HepG2 (cell line): ENCODE measurements around the gene GGA1. TPM values are rescaled to one million over a fixed set of nuclear protein-coding genes. Genes with fewer than 3 reads are reported as not detected.

Experiments used
- AKAP8 ChIP-seq: sonication (generic); formaldehyde crosslinking; IDR thresholded peaks from 2 replicates; pipeline ENCODE4 v1.5.1; 2020; ENCODE audit warnings: mild to moderate bottlenecking, missing genetic modification reagents
- ELF1 ChIP-seq: sonication (generic); formaldehyde crosslinking; IDR thresholded peaks from 2 replicates; pipeline ENCODE4 v1.4.0; 2020; ENCODE audit warnings: missing genetic modification reagents
- FOXA3 ChIP-seq: IDR thresholded peaks from 2 replicates; pipeline ENCODE4 v1.6.1; 2016; ENCODE audit warnings: missing genetic modification reagents, missing compliant biosample characterization
- FOXC1 ChIP-seq: sonication (generic); formaldehyde crosslinking; IDR thresholded peaks from 2 replicates; pipeline ENCODE4 v1.8.0; 2022; ENCODE audit warnings: mild to moderate bottlenecking, missing genetic modification reagents, borderline replicate concordance
- HES4 ChIP-seq: sonication (generic); formaldehyde crosslinking; IDR thresholded peaks from 2 replicates; pipeline ENCODE4 v1.9.0; 2021; ENCODE audit warnings: mild to moderate bottlenecking, missing genetic modification reagents, borderline replicate concordance
- HOXA3 ChIP-seq: sonication (generic); formaldehyde crosslinking; IDR thresholded peaks from 2 replicates; pipeline ENCODE4 v1.5.0; 2020; ENCODE audit warnings: missing genetic modification reagents
- KLF12 ChIP-seq: sonication (generic); formaldehyde crosslinking; IDR thresholded peaks from 2 replicates; pipeline ENCODE4 v1.4.0; 2020; ENCODE audit warnings: missing genetic modification reagents, borderline replicate concordance
- NR2F6 ChIP-seq, 2 experiments: IDR thresholded peaks; 2 replicates each; pipeline ENCODE4 v1.6.1; 2016; ENCODE audit warnings: antibody characterized with exemption in 1 of 2, mild to moderate bottlenecking in 1 of 2
- POLR2G ChIP-seq: fragments of 200-400 bp; formaldehyde crosslinking; IDR thresholded peaks from 2 replicates; pipeline ENCODE4 v1.6.1; 2018; ENCODE audit warnings: mild to moderate bottlenecking, low read depth, low read length, moderate library complexity
- SAP130 ChIP-seq: IDR thresholded peaks from 2 replicates; pipeline ENCODE4 v1.6.1; 2016; ENCODE audit warnings: low read depth
- SCMH1 ChIP-seq: sonication (generic); formaldehyde crosslinking; IDR thresholded peaks from 2 replicates; pipeline ENCODE4 v1.9.0; 2021; ENCODE audit warnings: missing genetic modification reagents, mild to moderate bottlenecking, borderline replicate concordance
- SNAPC2 ChIP-seq: sonication (generic); formaldehyde crosslinking; IDR thresholded peaks from 2 replicates; pipeline ENCODE4 v1.8.1; 2022; ENCODE audit warnings: mild to moderate bottlenecking, missing genetic modification reagents
- TCF12 ChIP-seq, 2 experiments: fragments of 450-650 bp in 1 of 2; sonication (generic) in 1 of 2; formaldehyde crosslinking in 1 of 2; IDR thresholded peaks; 2 replicates each; pipeline versions ENCODE4 v1.6.1 to v1.8.0; 2017 to 2022; ENCODE audit warnings: antibody characterized with exemption in 1 of 2, mild to moderate bottlenecking in 1 of 2, missing genetic modification reagents in 1 of 2, moderate library complexity in 1 of 2
- THAP11 ChIP-seq: IDR thresholded peaks from 2 replicates; pipeline ENCODE4 v1.6.1; 2016; ENCODE audit warnings: missing biosample characterization, missing genetic modification reagents
- ZNF343 ChIP-seq: sonication (generic); formaldehyde crosslinking; IDR thresholded peaks from 2 replicates; pipeline ENCODE4 v1.4.0; 2020; ENCODE audit warnings: mild to moderate bottlenecking, missing genetic modification reagents
- ZNF746 ChIP-seq: sonication (generic); formaldehyde crosslinking; IDR thresholded peaks from 2 replicates; pipeline ENCODE4 v1.8.0; 2022; ENCODE audit warnings: mild to moderate bottlenecking, missing genetic modification reagents
- polyA plus RNA-seq, 8 experiments: library from polyadenylated mRNA; depleted of rRNA in 3 of 8; stranded (reverse) in 7 of 8; unstranded in 1 of 8; fragments of >200 nt; fragmentation: Illumina TruSeq in 4 of 8; extraction: Trizol in 4 of 8; gene quantifications; 2 replicates each; pipeline versions ENCODE4 v1.2.1 to v1.2.3, GENCODE V29; 2011 to 2016; ENCODE audit warnings: low read depth in 4 of 8, missing spikeins in 1 of 8, mixed read lengths in 1 of 8; ENCODE audit not compliant: insufficient read depth in 1 of 8
- total RNA-seq, 5 experiments: library from RNA; depleted of rRNA; stranded (reverse); fragments of >200 nt; fragmentation: Illumina TruSeq; extraction: Trizol; gene quantifications; 2 replicates each; pipeline ENCODE4 v1.2.3, GENCODE V29; 2016; ENCODE audit warnings: low read depth in 1 of 5
- TF ChIP-seq, protein P1 (sequence below): sonication (generic); formaldehyde crosslinking; IDR thresholded peaks from 2 replicates; pipeline ENCODE4 v1.5.0; 2020; ENCODE audit warnings: mild to moderate bottlenecking, missing genetic modification reagents, borderline replicate concordance
- TF ChIP-seq, protein P2 (sequence below): sonication (generic); formaldehyde crosslinking; IDR thresholded peaks from 2 replicates; pipeline ENCODE4 v1.4.0; 2020; ENCODE audit warnings: mild to moderate bottlenecking, missing genetic modification reagents
- TF ChIP-seq, protein P3 (sequence below): sonication (generic); formaldehyde crosslinking; IDR thresholded peaks from 2 replicates; pipeline ENCODE4 v1.4.0; 2020; ENCODE audit warnings: missing genetic modification reagents

Gene GGA1
- total and polyA plus RNA-seq, 2 of the 13 experiments (the other 11 are each of a cell fraction or from before 2014, with no cell fraction given), result 29.1 to 87.2 TPM

DNA sequence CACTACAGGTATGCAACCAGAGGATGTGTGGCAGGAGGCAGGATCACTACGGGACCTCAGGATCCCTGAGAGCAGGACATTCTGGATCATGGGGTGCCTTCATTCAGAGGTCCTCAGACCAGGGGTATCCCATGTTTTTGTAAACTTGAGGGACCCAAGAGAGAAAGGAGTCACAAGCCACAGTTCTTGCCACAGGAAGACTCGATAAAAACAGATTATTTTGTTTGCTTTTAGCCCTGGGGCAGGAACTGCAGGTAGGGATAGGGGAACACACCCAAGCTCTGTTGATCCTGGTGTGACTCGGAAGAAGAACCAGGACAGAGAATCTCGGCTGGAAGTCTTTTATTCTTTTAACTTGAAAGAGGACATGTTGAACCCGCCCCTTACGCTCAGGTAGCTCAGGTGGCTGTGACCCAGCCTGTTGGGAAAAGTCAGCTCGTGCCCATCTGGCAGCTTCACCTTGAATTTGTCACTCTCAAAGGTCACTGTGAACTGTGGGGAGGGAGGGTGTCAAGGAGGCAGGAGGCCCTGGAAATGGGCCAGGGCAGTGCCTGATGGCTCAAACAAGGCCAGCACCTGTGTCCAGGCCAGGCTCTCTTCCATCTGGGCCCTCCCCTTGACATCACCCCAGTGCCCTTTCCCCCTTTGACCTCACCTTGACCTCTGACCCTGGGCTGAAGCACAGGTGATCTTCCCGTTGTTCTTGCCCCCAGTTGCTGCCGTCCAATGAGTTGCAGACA, 38.5 kb upstream of the GGA1 start (continued):
- TF ChIP-seq, protein P1, sequence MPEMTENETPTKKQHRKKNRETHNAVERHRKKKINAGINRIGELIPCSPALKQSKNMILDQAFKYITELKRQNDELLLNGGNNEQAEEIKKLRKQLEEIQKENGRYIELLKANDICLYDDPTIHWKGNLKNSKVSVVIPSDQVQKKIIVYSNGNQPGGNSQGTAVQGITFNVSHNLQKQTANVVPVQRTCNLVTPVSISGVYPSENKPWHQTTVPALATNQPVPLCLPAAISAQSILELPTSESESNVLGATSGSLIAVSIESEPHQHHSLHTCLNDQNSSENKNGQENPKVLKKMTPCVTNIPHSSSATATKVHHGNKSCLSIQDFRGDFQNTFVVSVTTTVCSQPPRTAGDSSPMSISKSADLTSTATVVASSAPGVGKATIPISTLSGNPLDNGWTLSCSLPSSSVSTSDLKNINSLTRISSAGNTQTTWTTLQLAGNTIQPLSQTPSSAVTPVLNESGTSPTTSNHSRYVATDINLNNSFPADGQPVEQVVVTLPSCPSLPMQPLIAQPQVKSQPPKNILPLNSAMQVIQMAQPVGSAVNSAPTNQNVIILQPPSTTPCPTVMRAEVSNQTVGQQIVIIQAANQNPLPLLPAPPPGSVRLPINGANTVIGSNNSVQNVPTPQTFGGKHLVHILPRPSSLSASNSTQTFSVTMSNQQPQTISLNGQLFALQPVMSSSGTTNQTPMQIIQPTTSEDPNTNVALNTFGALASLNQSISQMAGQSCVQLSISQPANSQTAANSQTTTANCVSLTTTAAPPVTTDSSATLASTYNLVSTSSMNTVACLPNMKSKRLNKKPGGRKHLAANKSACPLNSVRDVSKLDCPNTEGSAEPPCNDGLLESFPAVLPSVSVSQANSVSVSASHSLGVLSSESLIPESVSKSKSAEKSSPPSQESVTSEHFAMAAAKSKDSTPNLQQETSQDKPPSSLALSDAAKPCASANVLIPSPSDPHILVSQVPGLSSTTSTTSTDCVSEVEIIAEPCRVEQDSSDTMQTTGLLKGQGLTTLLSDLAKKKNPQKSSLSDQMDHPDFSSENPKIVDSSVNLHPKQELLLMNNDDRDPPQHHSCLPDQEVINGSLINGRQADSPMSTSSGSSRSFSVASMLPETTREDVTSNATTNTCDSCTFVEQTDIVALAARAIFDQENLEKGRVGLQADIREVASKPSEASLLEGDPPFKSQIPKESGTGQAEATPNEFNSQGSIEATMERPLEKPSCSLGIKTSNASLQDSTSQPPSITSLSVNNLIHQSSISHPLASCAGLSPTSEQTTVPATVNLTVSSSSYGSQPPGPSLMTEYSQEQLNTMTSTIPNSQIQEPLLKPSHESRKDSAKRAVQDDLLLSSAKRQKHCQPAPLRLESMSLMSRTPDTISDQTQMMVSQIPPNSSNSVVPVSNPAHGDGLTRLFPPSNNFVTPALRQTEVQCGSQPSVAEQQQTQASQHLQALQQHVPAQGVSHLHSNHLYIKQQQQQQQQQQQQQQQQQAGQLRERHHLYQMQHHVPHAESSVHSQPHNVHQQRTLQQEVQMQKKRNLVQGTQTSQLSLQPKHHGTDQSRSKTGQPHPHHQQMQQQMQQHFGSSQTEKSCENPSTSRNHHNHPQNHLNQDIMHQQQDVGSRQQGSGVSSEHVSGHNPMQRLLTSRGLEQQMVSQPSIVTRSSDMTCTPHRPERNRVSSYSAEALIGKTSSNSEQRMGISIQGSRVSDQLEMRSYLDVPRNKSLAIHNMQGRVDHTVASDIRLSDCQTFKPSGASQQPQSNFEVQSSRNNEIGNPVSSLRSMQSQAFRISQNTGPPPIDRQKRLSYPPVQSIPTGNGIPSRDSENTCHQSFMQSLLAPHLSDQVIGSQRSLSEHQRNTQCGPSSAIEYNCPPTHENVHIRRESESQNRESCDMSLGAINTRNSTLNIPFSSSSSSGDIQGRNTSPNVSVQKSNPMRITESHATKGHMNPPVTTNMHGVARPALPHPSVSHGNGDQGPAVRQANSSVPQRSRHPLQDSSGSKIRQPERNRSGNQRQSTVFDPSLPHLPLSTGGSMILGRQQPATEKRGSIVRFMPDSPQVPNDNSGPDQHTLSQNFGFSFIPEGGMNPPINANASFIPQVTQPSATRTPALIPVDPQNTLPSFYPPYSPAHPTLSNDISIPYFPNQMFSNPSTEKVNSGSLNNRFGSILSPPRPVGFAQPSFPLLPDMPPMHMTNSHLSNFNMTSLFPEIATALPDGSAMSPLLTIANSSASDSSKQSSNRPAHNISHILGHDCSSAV (CRISPR knock-in tag), result no peak
- TF ChIP-seq FOXC1 (CRISPR knock-in tag) (0 out of 2 replicates have a peak, but pooled peaks have one; percentile 6), HOXA3 (CRISPR knock-in tag) (peak; percentile 48), NR2F6 (IDR thresholded peaks at IDR 0.05) (peak; percentile 98), NR2F6 (CRISPR knock-in tag; IDR thresholded peaks at IDR 0.05) (peak; percentile 98), THAP11 (CRISPR knock-in tag) (peak; percentile 22; the same call in 1 of the 2 replicates), ELF1 (no peak), HES4 (CRISPR knock-in tag) (no peak), TCF12 (IDR thresholded peaks at IDR 0.05) (no peak), TCF12 (CRISPR knock-in tag; IDR thresholded peaks at IDR 0.05) (0 out of 2 replicates have a peak, but pooled peaks have one; percentile 57), SCMH1 (CRISPR knock-in tag) (no peak), SAP130 (CRISPR knock-in tag) (peak; percentile 13; the same call in 1 of the 2 replicates), KLF12 (0 out of 2 replicates have a peak, but pooled peaks have one; percentile 23), AKAP8 (CRISPR knock-in tag) (0 out of 2 replicates have a peak, but pooled peaks have one; percentile 42), ZNF343 (CRISPR knock-in tag) (peak; percentile 40; the same call in 1 of the 2 replicates), SNAPC2 (CRISPR knock-in tag) (peak; percentile 20; the same call in 1 of the 2 replicates), FOXA3 (CRISPR knock-in tag) (peak; percentile 54), POLR2G (peak; percentile 37), ZNF746 (CRISPR knock-in tag) (peak; percentile 82)
- TF ChIP-seq, protein P2, sequence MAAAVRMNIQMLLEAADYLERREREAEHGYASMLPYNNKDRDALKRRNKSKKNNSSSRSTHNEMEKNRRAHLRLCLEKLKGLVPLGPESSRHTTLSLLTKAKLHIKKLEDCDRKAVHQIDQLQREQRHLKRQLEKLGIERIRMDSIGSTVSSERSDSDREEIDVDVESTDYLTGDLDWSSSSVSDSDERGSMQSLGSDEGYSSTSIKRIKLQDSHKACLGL (CRISPR knock-in tag), result peak; percentile 29; the same call in 1 of the 2 replicates
- TF ChIP-seq, protein P3, sequence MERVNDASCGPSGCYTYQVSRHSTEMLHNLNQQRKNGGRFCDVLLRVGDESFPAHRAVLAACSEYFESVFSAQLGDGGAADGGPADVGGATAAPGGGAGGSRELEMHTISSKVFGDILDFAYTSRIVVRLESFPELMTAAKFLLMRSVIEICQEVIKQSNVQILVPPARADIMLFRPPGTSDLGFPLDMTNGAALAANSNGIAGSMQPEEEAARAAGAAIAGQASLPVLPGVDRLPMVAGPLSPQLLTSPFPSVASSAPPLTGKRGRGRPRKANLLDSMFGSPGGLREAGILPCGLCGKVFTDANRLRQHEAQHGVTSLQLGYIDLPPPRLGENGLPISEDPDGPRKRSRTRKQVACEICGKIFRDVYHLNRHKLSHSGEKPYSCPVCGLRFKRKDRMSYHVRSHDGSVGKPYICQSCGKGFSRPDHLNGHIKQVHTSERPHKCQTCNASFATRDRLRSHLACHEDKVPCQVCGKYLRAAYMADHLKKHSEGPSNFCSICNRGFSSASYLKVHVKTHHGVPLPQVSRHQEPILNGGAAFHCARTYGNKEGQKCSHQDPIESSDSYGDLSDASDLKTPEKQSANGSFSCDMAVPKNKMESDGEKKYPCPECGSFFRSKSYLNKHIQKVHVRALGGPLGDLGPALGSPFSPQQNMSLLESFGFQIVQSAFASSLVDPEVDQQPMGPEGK (CRISPR knock-in tag), result peak; percentile 69
